Activated B cell treated with CpG ODN at 0.5 μM for 24 hours (primary cell): Measurements from ENCODE around the gene FOXP1. TPM values are rescaled to one million over a fixed set of nuclear protein-coding genes. Genes with fewer than 3 reads are reported as not detected.

Experiments
- ATAC-seq: fragments of 200-7000 bp; cut with Tn5 transposase; one replicate; pipeline ENCODE4 v1.10.0; 2021; ENCODE audit warnings: low read depth, mild to moderate bottlenecking, moderate library complexity
- CTCF ChIA-PET: fragments of 350-600 bp; sonication (Branson Sonifier 250); formaldehyde crosslinking; loops from one replicate; lab custom pipeline; 2021; ENCODE audit warnings: antibody characterized with exemption; lab: Charles Lee
- POLR2A ChIA-PET: fragments of 350-600 bp; sonication (Branson Sonifier 250); formaldehyde crosslinking; loops from one replicate; lab custom pipeline; 2021; ENCODE audit warnings: antibody characterized with exemption; lab: Charles Lee
- DNase-seq: peaks from one replicate; pipeline ENCODE4 v3.0.0; 2022
- H3K27ac Mint-ChIP-seq: one replicate; pipeline ENCODE4 v1.8.0; 2020; ENCODE audit warnings: mixed read lengths
- H3K27me3 Mint-ChIP-seq: one replicate; pipeline ENCODE4 v1.8.0; 2021; ENCODE audit warnings: mixed read lengths
- H3K36me3 Mint-ChIP-seq: one replicate; pipeline ENCODE4 v1.8.0; 2021; ENCODE audit warnings: low read depth, mixed read lengths
- H3K4me1 Mint-ChIP-seq: one replicate; pipeline ENCODE4 v1.8.0; 2021; ENCODE audit warnings: mixed read lengths
- H3K4me3 Mint-ChIP-seq: one replicate; pipeline ENCODE4 v1.8.0; 2020; ENCODE audit warnings: mild to moderate bottlenecking, mixed read lengths
- H3K9me3 Mint-ChIP-seq: one replicate; pipeline ENCODE4 v1.8.0; 2020; ENCODE audit warnings: mixed read lengths
- intact Hi-C: fragments of 100-400 bp; cut with micrococcal nuclease; formaldehyde crosslinking; loops from one replicate; pipeline ENCODE4 v1.15.1; 2024
- total RNA-seq: library from RNA; stranded (reverse); gene quantifications from 2 replicates; pipeline ENCODE4 v1.2.3, GENCODE V29; 2022
- TF ChIP-seq, protein P1 (sequence below): fragments of 200-600 bp; IDR thresholded peaks from one replicate; pipeline ENCODE4 v1.8.0; 2022; ENCODE audit warnings: antibody characterized with exemption, mild to moderate bottlenecking

Gene FOXP1
- total RNA-seq, 1 donor from 2014 or later: 563 TPM

DNA sequence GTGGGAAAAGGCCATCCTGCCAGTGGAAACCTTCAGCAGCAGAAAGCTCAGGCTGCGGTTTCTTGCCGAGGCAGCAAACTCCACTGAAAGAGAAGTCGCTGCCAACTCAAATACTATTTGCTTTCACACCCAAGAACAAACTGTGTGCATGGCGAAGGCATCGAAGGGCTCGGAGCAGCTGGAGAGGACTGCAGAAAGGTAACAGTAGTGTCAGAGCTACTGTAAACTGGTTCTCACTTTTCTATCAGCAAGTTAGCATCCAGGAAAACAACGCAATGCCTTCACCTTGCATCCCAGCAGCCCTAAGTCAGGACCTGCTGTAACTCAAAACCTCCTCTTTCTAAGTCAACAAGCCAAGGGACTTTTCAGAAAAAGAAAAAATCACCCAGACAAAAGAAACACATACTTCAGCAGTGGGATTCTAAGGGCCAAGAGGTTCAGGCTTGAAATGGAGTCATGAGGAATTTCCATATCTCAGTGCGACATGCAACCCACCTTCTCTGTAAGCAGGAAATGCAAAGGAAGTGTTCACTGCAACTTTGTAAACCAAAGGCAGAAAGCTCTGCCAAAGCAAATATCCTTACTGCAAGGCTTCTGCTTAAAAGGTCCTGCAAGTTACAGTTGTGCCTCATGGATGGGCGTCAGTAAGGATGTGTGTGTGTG, 193.5 kb downstream of the FOXP1 start:
- ChIA-PET CTCF (interaction anchor here (1.0 to 1.8 kb wide), 3 partner anchors 13 to 84 kb away, joined by 3 to 5 read pairs (median 5); no protein-coding TSS in a partner anchor), POLR2A (interaction anchor here (0.6 to 6.4 kb wide), 22 partner anchors 13 to 325 kb away, joined by 3 to 72 read pairs (median 7); partner anchors contain the start of gene FOXP1)
- Mint-ChIP-seq H3K27me3 (no peaks in the 10 kb centered on the region), H3K9me3 (peaks cover 3% of the 10 kb centered on the region), H3K4me1 (peaks cover 86% of the 10 kb centered on the region), H3K4me3 (peak overlapping the region; percentile 73), H3K36me3 (peaks cover 6% of the 10 kb centered on the region), H3K27ac (peak overlapping the region; percentile 99)
- ATAC-seq: peak; percentile 6
- TF ChIP-seq, protein P1, sequence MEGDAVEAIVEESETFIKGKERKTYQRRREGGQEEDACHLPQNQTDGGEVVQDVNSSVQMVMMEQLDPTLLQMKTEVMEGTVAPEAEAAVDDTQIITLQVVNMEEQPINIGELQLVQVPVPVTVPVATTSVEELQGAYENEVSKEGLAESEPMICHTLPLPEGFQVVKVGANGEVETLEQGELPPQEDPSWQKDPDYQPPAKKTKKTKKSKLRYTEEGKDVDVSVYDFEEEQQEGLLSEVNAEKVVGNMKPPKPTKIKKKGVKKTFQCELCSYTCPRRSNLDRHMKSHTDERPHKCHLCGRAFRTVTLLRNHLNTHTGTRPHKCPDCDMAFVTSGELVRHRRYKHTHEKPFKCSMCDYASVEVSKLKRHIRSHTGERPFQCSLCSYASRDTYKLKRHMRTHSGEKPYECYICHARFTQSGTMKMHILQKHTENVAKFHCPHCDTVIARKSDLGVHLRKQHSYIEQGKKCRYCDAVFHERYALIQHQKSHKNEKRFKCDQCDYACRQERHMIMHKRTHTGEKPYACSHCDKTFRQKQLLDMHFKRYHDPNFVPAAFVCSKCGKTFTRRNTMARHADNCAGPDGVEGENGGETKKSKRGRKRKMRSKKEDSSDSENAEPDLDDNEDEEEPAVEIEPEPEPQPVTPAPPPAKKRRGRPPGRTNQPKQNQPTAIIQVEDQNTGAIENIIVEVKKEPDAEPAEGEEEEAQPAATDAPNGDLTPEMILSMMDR: no peak
- DNase-seq: no peak
- intact Hi-C loops: loop anchor here (1.0 to 10.0 kb wide), 3 partner anchors 13 to 324 kb away; no protein-coding TSS in a partner anchor

DNA sequence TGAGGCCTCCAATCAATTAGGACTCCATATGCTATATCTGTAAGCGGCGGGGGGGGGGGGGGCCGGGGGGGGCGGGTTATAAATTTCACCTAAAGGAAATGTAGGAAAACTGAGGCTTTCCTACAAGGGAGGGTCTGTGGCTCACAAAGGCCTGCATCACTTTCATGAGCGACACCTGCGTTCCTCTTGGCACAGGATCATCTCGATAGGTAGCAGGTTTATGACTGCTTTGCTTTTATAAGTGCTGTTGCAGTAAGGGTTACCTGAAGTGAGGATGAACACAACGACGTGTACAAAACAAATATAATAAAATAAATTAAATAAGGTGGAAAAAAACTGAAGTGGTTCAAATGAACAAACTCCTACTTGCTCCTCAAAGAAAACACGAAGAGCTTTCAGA, 194.3 kb downstream of the FOXP1 start:
- peaks cover 3% of the 10 kb centered on the region for H3K9me3 Mint-ChIP-seq
- H3K4me1 Mint-ChIP-seq: peaks cover 88% of the 10 kb centered on the region
- H3K27ac Mint-ChIP-seq: peak overlapping the region; percentile 95
- TF ChIP-seq, protein P1: no peak
- H3K36me3 Mint-ChIP-seq: peaks cover 6% of the 10 kb centered on the region
- CTCF ChIA-PET: interaction anchor here (1.0 to 1.8 kb wide), 5 partner anchors 12 to 84 kb away, joined by 3 to 5 read pairs (median 5); no protein-coding TSS in a partner anchor
- no peak for DNase-seq
- H3K4me3 Mint-ChIP-seq: no peak overlapping the region
- intact Hi-C loops: no loop called here
- H3K27me3 Mint-ChIP-seq: no peaks in the 10 kb centered on the region
- no peak for ATAC-seq
- POLR2A ChIA-PET: interaction anchor here (0.6 to 6.4 kb wide), 19 partner anchors 9 to 325 kb away, joined by 3 to 72 read pairs (median 8); partner anchors contain the start of gene FOXP1

DNA sequence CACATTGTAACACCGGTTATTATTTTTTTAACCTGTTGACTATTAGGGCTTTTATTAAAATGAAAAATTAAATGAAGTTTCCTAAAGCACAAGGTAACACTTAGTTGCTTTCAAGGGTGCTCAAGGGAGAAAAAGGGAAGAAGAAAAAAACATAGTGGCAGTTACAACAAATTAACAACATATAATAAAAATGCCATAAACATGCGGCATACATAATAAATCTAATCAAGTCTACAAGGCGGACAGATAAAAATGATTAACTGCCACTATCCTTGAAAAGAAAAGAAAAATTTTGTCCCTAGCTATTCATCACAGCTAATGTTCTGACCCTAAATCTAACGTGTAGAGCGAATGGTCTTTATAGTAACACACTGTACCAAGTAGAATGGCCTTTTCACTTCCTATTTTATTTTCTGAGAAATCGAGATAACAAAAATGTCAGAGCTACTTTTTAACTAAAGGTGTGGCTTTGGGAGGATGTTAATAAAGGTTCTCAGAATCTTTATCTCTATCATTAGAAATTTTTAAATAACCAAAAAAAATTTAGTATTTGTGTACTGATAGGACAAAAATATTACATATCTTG, 194.9 kb downstream of the FOXP1 start:
- peak; percentile 35 for ATAC-seq
- H3K27ac Mint-ChIP-seq: peak overlapping the region; percentile 95
- no peaks in the 10 kb centered on the region for H3K27me3 Mint-ChIP-seq
- TF ChIP-seq, protein P1: no peak
- peak overlapping the region; percentile 72 for H3K4me3 Mint-ChIP-seq
- peaks cover 3% of the 10 kb centered on the region for H3K9me3 Mint-ChIP-seq
- H3K36me3 Mint-ChIP-seq: peaks cover 6% of the 10 kb centered on the region
- ChIA-PET CTCF (interaction anchor here (1.4 to 1.8 kb wide), 4 partner anchors 11 to 83 kb away, joined by 4 to 5 read pairs (median 5); no protein-coding TSS in a partner anchor), POLR2A (interaction anchor here (0.6 to 6.4 kb wide), 14 partner anchors 10 to 324 kb away, joined by 3 to 72 read pairs (median 12); partner anchors contain the start of gene FOXP1)
- intact Hi-C loops: loop anchor here (1.0 kb wide), 2 partner anchors 8 to 377 kb away; no protein-coding TSS in a partner anchor
- no peak for DNase-seq
- peaks cover 86% of the 10 kb centered on the region for H3K4me1 Mint-ChIP-seq

DNA sequence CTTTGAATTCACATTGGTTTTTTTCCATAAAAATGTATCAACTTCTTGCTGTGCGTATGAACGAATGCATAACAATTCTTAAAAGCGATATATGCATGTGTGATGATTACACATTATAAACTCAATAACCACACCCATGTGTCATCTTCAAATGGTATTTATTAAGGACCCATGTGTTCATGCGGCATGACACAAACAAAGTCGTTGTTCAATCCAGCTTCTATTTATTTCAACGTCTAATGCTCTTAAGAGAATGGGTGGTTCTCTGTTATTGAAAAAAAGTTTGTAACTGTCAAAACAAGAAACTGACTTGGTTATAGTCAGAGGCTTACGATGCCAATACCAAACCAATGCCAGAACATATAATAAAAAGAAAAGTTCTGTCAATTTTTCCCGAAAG, 195.9 kb downstream of the FOXP1 start:
- TF ChIP-seq, protein P1: no peak
- intact Hi-C loops: no loop called here
- ChIA-PET CTCF (interaction anchor here (1.7 kb wide), 1 partner anchor 27 kb away, joined by 5 read pairs; no protein-coding TSS in a partner anchor), POLR2A (interaction anchor here (0.5 to 6.4 kb wide), 17 partner anchors 10 to 323 kb away, joined by 3 to 72 read pairs (median 8); partner anchors contain the start of gene FOXP1)
- DNase-seq (no peak), ATAC-seq (no peak)
- Mint-ChIP-seq H3K4me1 (peaks cover 90% of the 10 kb centered on the region), H3K9me3 (peaks cover 3% of the 10 kb centered on the region), H3K36me3 (peaks cover 6% of the 10 kb centered on the region), H3K4me3 (peak overlapping the region; percentile 25), H3K27ac (peak overlapping the region; percentile 95), H3K27me3 (no peaks in the 10 kb centered on the region)
